ENCODE data around the gene GPR84.
"Not testable (repeated sequence)": the region's sequence is repeated elsewhere in the genome, so short reads cannot be mapped to it uniquely, and the experiment has no call there.

Gene GPR84

DNA sequence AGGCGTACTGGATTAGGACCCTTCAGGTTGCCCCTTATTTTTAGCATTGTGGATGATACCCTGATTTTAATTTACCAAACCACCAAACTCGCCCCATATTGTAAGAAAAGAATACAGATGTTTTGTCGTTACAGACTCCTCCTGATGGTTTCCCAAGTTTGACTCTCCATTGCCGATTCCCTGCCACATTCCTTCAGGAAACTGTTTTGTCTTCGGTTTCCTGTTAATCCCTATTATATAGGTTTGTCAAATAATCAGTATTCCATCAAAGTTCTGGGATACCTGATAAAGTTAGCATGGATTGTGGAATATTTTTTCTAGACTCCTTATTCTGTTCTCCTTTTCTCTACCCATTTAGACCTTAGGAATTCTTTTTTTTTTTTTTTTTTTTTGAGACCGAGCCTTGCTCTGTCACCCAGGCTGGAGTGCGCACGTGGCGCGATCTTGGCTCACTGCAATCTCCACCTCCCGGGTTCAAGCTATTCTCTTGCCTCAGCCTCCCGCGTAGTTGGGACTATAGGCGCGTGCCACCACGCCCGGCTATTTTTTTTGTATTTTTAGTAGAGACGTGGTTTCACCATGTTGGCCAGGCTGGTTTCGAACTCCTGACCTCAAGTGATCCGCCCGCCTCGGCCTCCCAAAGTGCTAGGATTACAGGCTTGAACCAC is 38.7 kb downstream of the GPR84 start:
- DNase-seq (ENCODE audit: low spot score): not testable (repeated sequence)

DNA sequence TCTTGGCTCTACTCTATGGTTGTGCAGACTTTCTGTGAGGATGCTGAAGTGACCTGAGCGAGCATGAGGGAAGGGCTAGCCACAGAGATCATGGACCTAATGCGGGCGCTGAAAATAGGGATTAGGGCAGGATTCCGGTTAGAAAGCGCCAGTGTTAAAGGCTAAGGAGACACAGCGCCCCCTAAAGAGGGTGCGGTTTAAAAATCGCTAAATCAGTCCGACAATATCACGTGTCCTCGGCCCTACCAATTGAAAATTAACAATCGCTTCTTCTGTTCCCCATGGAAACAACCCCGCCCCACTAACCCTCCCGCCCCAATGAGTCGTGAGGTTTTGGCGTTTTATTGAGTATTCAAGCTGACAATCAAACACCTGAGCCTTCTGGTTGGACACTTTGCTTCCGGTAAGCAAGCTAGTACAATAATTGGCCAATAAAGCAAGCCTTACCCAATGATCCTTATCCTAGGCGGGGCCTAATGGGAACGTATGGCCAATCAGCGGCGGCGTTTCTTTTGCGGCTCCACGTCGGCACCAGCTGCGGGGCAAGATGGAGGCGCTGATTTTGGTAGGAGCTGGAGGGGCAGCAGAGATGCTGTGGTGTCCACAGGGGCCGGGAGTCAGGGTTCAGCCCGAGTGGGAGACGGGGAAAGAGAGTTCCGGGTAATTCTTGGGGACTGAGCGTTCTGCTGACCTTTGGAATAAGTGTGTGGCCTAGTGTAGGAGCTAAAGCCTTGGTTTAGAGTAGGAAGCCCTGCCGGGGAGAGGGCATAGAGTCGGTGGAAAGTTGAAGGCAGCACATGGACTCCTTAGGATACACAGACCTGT is 39.5 kb downstream of the GPR84 start, which contains the start of gene COPZ1:
COPZ1 (plus strand) TSS at position 515 of the 825 bp plus-strand sequence; CDS start at position 548, 33 bp downstream.
- DNase-seq (ENCODE audit: low spot score): peak; percentile 92

DNA sequence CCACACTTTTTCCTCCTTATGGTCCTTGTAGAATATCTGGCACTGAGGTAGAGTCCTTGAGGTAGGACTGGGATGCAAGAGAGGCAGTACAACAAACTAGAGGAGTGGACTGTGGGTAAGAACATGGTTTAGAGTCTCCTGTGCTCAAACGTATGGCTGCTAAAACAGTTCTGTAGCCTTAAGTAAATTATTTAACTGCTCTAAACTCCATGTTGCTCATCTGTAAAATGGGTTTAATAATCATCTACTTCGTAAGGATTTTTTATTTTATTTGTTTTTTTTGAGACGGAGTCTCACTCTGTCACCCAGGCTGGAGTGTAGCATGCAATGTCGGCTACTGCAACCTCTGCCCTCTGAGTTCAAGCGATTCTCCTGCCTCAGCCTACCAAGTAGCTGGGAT is 42.9 kb downstream of the GPR84 start:
- DNase-seq (ENCODE audit: low spot score): no peak

Data from D341Med (cell line).